Endothelial cell of umbilical vein (primary cell): ENCODE data around the gene YWHAE.

Experiments
- CTCF ChIP-seq, 2 donors: IDR thresholded peaks; 1 replicate in 1 of 2; 2 replicates in 1 of 2; pipeline ENCODE4 v1.5.1; 2011; ENCODE audit warnings: low read length in 2 of 2, mild to moderate bottlenecking in 2 of 2, moderate library complexity in 2 of 2, control low read depth in 1 of 2, inconsistent platforms in 1 of 2, low read depth in 1 of 2; ENCODE audit not compliant: insufficient read depth in 1 of 2; ENCODE audit errors: extremely low read depth in 1 of 2
- EZH2 ChIP-seq: IDR thresholded peaks from 2 replicates; pipeline ENCODE4 v1.6.1; 2012; ENCODE audit warnings: borderline replicate concordance, low read depth, mild to moderate bottlenecking, moderate library complexity, low read length, inconsistent platforms; ENCODE audit not compliant: severe bottlenecking
- POLR2AphosphoS5 ChIP-seq: IDR thresholded peaks from 2 replicates; pipeline ENCODE4 v1.6.1; 2012; ENCODE audit warnings: low read depth, mild to moderate bottlenecking, control low read depth, low read length, moderate library complexity; ENCODE audit not compliant: insufficient read depth

GRCh38 chr17:1421470-1421869 is 21.4 kb upstream of the YWHAE start:
- TF ChIP-seq CTCF (IDR thresholded peaks at IDR 0.05; ENCODE audit: extremely low read depth in 1 of 2, insufficient read depth in 1 of 2, low read depth in 1 of 2, low read length in 2 of 2) (no peak), EZH2 (no peak), POLR2AphosphoS5 (no peak)
